Smooth muscle cell (in vitro differentiated cells): ENCODE data around the gene ATCAY. TPM values are rescaled to one million over a fixed set of nuclear protein-coding genes. Genes with fewer than 3 reads are reported as not detected.

ENCODE experiments used
- DNase-seq: peaks from one replicate; lab custom pipeline; 2025; ENCODE audit not compliant: unreplicated experiment; lab: John Stamatoyannopoulos, UW
- H2AFZ ChIP-seq: fragments of 200-600 bp; sonication (generic); 2 replicates; pipeline ENCODE4 v1.6.0; 2016; ENCODE audit warnings: antibody characterized with exemption, low read depth, mild to moderate bottlenecking
- H3F3A ChIP-seq: fragments of 200-600 bp; sonication (generic); 2 replicates; pipeline ENCODE4 v1.6.0; 2017; ENCODE audit warnings: antibody characterized with exemption, low read depth
- H3K27ac ChIP-seq: fragments of 200-600 bp; sonication (generic); 2 replicates; pipeline ENCODE4 v1.5.1; 2016; ENCODE audit warnings: low read depth, mild to moderate bottlenecking
- H3K27me3 ChIP-seq: fragments of 200-600 bp; sonication (generic); 2 replicates; pipeline ENCODE4 v1.6.1; 2016; ENCODE audit warnings: low read depth, mild to moderate bottlenecking
- H3K36me3 ChIP-seq: fragments of 200-600 bp; sonication (generic); 2 replicates; pipeline ENCODE4 v1.5.1; 2016; ENCODE audit warnings: low read depth
- H3K4me1 ChIP-seq: fragments of 200-600 bp; sonication (generic); 2 replicates; pipeline ENCODE4 v1.5.1; 2016; ENCODE audit warnings: low read depth
- H3K4me2 ChIP-seq: fragments of 200-600 bp; sonication (generic); 2 replicates; pipeline ENCODE4 v1.6.0; 2016; ENCODE audit warnings: mild to moderate bottlenecking
- H3K4me3 ChIP-seq: fragments of 200-600 bp; sonication (generic); 2 replicates; pipeline ENCODE4 v1.5.1; 2016; ENCODE audit warnings: mild to moderate bottlenecking
- H3K79me2 ChIP-seq: fragments of 200-600 bp; sonication (generic); 2 replicates; pipeline ENCODE4 v1.6.0; 2016; ENCODE audit warnings: low read depth, mild to moderate bottlenecking
- H3K9ac ChIP-seq: fragments of 200-600 bp; sonication (generic); 2 replicates; pipeline ENCODE4 v1.6.0; 2016; ENCODE audit warnings: low read depth
- H3K9me3 ChIP-seq: fragments of 200-600 bp; sonication (generic); replicated peaks from 2 replicates; pipeline ENCODE4 v1.5.1; 2016; ENCODE audit warnings: low read depth
- H4K20me1 ChIP-seq: fragments of 200-600 bp; sonication (generic); 2 replicates; pipeline ENCODE4 v1.6.0; 2016; ENCODE audit warnings: low read depth
- CTCF ChIP-seq: fragments of 200-600 bp; sonication (generic); IDR thresholded peaks from 2 replicates; pipeline ENCODE4 v1.5.1; 2017; ENCODE audit warnings: borderline replicate concordance, mild to moderate bottlenecking, antibody characterized with exemption; ENCODE audit not compliant: insufficient read depth, poor library complexity, severe bottlenecking
- WGBS: methylation state at CpG from one replicate; pipeline ENCODE4 v1.1.7; 2016; ENCODE audit warnings: low lambda C conversion rate; 5-methylcytosine and 5-hydroxymethylcytosine counted together
- polyA plus RNA-seq: library from polyadenylated mRNA; unstranded; fragments of >200 nt; fragmentation: Nextera tagmentation; extraction: Ambion mirVana; gene quantifications from 2 replicates; pipeline ENCODE4 v1.2.1, GENCODE V29; 2016
- total RNA-seq: library from RNA; depleted of rRNA; stranded (reverse); fragments of >200 nt; gene quantifications from 2 replicates; pipeline ENCODE4 v1.2.3, GENCODE V29; 2014

Gene ATCAY
- 0.09 and 0.31 TPM in 2 replicates for total RNA-seq
- polyA plus RNA-seq: 0.28 and 1.1 TPM in 2 replicates

- H3K79me2 ChIP-seq: no peaks in the 10 kb centered on the region
- H3K4me1 ChIP-seq: peaks cover 3% of the 10 kb centered on the region
- no peak within 1 kb of the TSS for H3K9ac ChIP-seq
- H3K36me3 ChIP-seq: no peaks in the 10 kb centered on the region
- no peak within 1 kb of the TSS for H2AFZ ChIP-seq
- H3K27me3 ChIP-seq: peaks cover 43% of the 10 kb centered on the region
- peak within 1 kb of the TSS; percentile 0 for H3K4me3 ChIP-seq
- H3K27ac ChIP-seq: no peak within 1 kb of the TSS
- peak within 1 kb of the TSS; percentile 61 for H3K4me2 ChIP-seq
- H4K20me1 ChIP-seq: no peaks in the 10 kb centered on the region
- TF ChIP-seq CTCF: no peak
- no peak for DNase-seq
- 2% methylated on average over 44 of the region's 49 CpGs for WGBS
- no peaks in the 10 kb centered on the region for H3F3A ChIP-seq
- no peaks in the 10 kb centered on the region for H3K9me3 ChIP-seq
Measured at GRCh38 chr19:3880471-3881271, at the start of gene ATCAY. Gene ATCAY, plus strand, starts transcription at chr19:3880685. Its CDS starts 5,083 bp downstream, at chr19:3885768.

DNA sequence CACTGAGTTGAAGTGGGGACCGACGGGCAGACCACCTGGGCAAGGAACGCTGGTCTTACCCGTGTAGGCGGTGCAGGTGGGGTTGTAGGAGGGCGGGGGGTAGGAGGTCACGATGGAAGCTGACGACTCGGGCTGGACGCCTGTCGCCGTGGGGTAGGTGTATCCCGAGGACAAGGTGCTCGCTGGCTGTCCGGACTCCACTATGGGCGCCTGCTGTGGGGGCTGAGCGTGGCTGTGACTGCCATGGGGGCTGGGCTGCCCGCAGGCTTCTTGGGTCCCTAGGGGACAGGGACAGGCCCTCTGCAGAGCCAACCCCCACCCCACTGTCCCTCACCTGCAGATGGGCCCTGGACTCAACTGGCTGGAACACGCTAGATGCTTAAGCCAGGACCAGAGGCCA is 48.9 kb upstream of the ATCAY start:
- Histone ChIP-seq H3K4me2 (no peak overlapping the region), H3K4me1 (no peaks in the 10 kb centered on the region), H2AFZ (no peak overlapping the region), H3K27ac (no peak overlapping the region), H3K4me3 (no peak overlapping the region), H4K20me1 (no peaks in the 10 kb centered on the region), H3K79me2 (no peaks in the 10 kb centered on the region), H3K9ac (no peak overlapping the region), H3K27me3 (no peaks in the 10 kb centered on the region), H3F3A (no peaks in the 10 kb centered on the region), H3K36me3 (no peaks in the 10 kb centered on the region), H3K9me3 (no peaks in the 10 kb centered on the region)
- DNase-seq: no peak
- WGBS: 86% methylated on average over 19 of the region's 19 CpGs
- TF ChIP-seq CTCF: no peak

DNA sequence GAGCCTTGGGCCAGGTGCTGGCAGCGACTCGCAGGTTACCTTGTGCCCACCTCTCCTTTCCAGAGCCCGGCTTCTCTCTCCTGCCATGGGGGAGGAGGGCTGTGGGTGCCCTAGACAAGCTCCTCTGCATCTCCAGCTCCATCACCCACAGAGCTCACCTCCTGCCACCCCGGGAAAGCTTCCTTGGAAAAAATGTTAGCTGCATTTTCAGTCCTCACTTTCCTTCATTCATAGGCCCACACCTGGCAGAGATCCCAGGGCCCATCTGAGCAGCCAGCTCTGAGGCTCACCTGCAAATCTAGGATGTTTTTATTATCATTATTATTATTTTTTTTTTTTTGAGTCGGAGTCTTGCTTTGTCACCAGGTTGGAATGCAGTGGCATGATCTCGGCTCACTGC is 48.5 kb upstream of the ATCAY start:
- TF ChIP-seq CTCF: no peak
- H3F3A ChIP-seq: no peaks in the 10 kb centered on the region
- 91% methylated on average over 6 of the region's 6 CpGs for WGBS

More for the DNA sequence above, 48.5 kb upstream of the ATCAY start:
- H3K4me1 ChIP-seq: no peaks in the 10 kb centered on the region
- no peak for DNase-seq
- H4K20me1 ChIP-seq: no peaks in the 10 kb centered on the region
- H3K27ac ChIP-seq: no peak overlapping the region
- no peak overlapping the region for H3K4me3 ChIP-seq
- no peaks in the 10 kb centered on the region for H3K9me3 ChIP-seq
- no peaks in the 10 kb centered on the region for H3K79me2 ChIP-seq
- no peaks in the 10 kb centered on the region for H3K27me3 ChIP-seq
- H3K9ac ChIP-seq: no peak overlapping the region
- H3K36me3 ChIP-seq: no peaks in the 10 kb centered on the region
- H2AFZ ChIP-seq: no peak overlapping the region
- no peak overlapping the region for H3K4me2 ChIP-seq
